K562 (cell line): ENCODE data around the gene EPHA2. TPM values are rescaled to one million over a fixed set of nuclear protein-coding genes. Genes with fewer than 3 reads are reported as not detected.

Experiments used
- CBX3 ChIP-seq, 2 experiments: IDR thresholded peaks; 1 replicate in 1 of 2; 2 replicates in 1 of 2; pipeline ENCODE4 v1.6.1; 2012; ENCODE audit warnings: inconsistent platforms in 2 of 2, low read length in 2 of 2, borderline replicate concordance in 1 of 2, control low read depth in 1 of 2
- CBX5 ChIP-seq: IDR thresholded peaks from 2 replicates; pipeline ENCODE4 v1.6.1; 2014; ENCODE audit warnings: low read depth, borderline replicate concordance
- CTCF ChIP-seq, 3 experiments: IDR thresholded peaks in 2 of 3; conservative IDR thresholded peaks in 1 of 3; 2 replicates each; pipeline ENCODE4 v1.5.1; 2011 to 2012; ENCODE audit warnings: low read length in 3 of 3, mild to moderate bottlenecking in 3 of 3, control low read depth in 2 of 3, improper control_type of control experiment in 1 of 3, inconsistent platforms in 1 of 3, low read depth in 1 of 3, mixed read lengths in 1 of 3, moderate library complexity in 1 of 3; ENCODE audit not compliant: insufficient read depth in 2 of 3
- CXXC5 ChIP-seq: fragments of 250-450 bp; sonication (Bioruptor Pico); IDR thresholded peaks from 2 replicates; pipeline ENCODE4 v1.8.0; 2022; ENCODE audit warnings: inconsistent platforms, mild to moderate bottlenecking, moderate library complexity
- FOXA1 ChIP-seq: fragments of 450-650 bp; IDR thresholded peaks from 2 replicates; pipeline ENCODE4 v1.6.1; 2016; ENCODE audit warnings: mild to moderate bottlenecking, borderline replicate concordance
- HDAC2 ChIP-seq: fragments of 450-650 bp; IDR thresholded peaks from 2 replicates; pipeline ENCODE4 v1.6.1; 2016; ENCODE audit warnings: mild to moderate bottlenecking
- KAT8 ChIP-seq: fragments of 450-650 bp; IDR thresholded peaks from 2 replicates; pipeline ENCODE4 v1.6.1; 2016; ENCODE audit warnings: low read depth, mild to moderate bottlenecking
- KDM1A ChIP-seq, 2 experiments: fragments of 450-650 bp; IDR thresholded peaks; 2 replicates each; pipeline ENCODE4 v1.6.1; 2016; ENCODE audit warnings: mild to moderate bottlenecking in 2 of 2
- NR2C1 ChIP-seq, 2 experiments: fragments of 450-650 bp; IDR thresholded peaks; 2 replicates each; pipeline ENCODE4 v1.6.1; 2017; ENCODE audit warnings: mild to moderate bottlenecking in 2 of 2, antibody characterized with exemption in 1 of 2, inconsistent platforms in 1 of 2, missing compliant biosample characterization in 1 of 2, missing genetic modification characterization in 1 of 2
- OTX1 ChIP-seq: fragments of 450-650 bp; formaldehyde crosslinking; IDR thresholded peaks from 2 replicates; pipeline ENCODE4 v1.4.0; 2022; ENCODE audit warnings: mild to moderate bottlenecking
- RBBP5 ChIP-seq: fragments of 200-600 bp; sonication (generic); IDR thresholded peaks from 2 replicates; pipeline ENCODE4 v1.6.1; 2012; ENCODE audit warnings: borderline replicate concordance, mild to moderate bottlenecking, low read length, control low read depth, inconsistent platforms; ENCODE audit not compliant: insufficient read depth, poor library complexity, severe bottlenecking
- RFX7 ChIP-seq: fragments of 250-450 bp; sonication (Bioruptor Pico); IDR thresholded peaks from 2 replicates; pipeline ENCODE4 v1.5.1; 2021; ENCODE audit warnings: mild to moderate bottlenecking
- RNF219 ChIP-seq: fragments of 250-450 bp; sonication (Bioruptor Pico); IDR thresholded peaks from 2 replicates; pipeline ENCODE4 v1.5.0; 2022; ENCODE audit warnings: mild to moderate bottlenecking
- SMAD4 ChIP-seq: fragments of 250-450 bp; sonication (Bioruptor Pico); conservative IDR thresholded peaks from 2 replicates; pipeline ENCODE4 v1.8.0; 2021; ENCODE audit warnings: inconsistent platforms, mild to moderate bottlenecking, moderate library complexity
- SNIP1 ChIP-seq: fragments of 450-650 bp; IDR thresholded peaks from 2 replicates; pipeline ENCODE4 v1.7.1; 2017; ENCODE audit warnings: low read depth, mild to moderate bottlenecking
- SP2 ChIP-seq: IDR thresholded peaks from 2 replicates; pipeline ENCODE4 v1.6.1; 2011; ENCODE audit warnings: mild to moderate bottlenecking, low read depth, low read length, moderate library complexity; ENCODE audit not compliant: poor library complexity, severe bottlenecking; ENCODE audit errors: extremely low read depth
- TAF7 ChIP-seq: fragments of 450-650 bp; IDR thresholded peaks from 2 replicates; pipeline ENCODE4 v1.6.1; 2016; ENCODE audit warnings: missing genetic modification characterization, missing compliant biosample characterization
- ZNF41 ChIP-seq: fragments of 250-450 bp; sonication (Bioruptor Pico); conservative IDR thresholded peaks from 2 replicates; pipeline ENCODE4 v1.4.0; 2020; ENCODE audit warnings: mild to moderate bottlenecking
- ZNF561 ChIP-seq: fragments of 450-650 bp; formaldehyde crosslinking; conservative IDR thresholded peaks from 2 replicates; pipeline ENCODE4 v1.4.0; 2020; ENCODE audit warnings: mild to moderate bottlenecking, moderate library complexity
- ZNF740 ChIP-seq, 3 experiments: fragments of 200-800 bp in 1 of 3; sonication (Bioruptor generic) in 1 of 3; sonication (generic) in 1 of 3; formaldehyde crosslinking in 1 of 3; IDR thresholded peaks; 2 replicates each; pipeline versions ENCODE4 v1.6.1 to v1.8.0; 2016 to 2022; ENCODE audit warnings: mild to moderate bottlenecking in 2 of 3, missing compliant biosample characterization in 2 of 3, missing genetic modification characterization in 2 of 3, missing genetic modification reagents in 1 of 3
- polyA plus RNA-seq, 8 experiments: library from polyadenylated mRNA; depleted of rRNA in 4 of 8; stranded (reverse) in 5 of 8; unstranded in 3 of 8; fragments of >200 nt; fragmentation: Nextera tagmentation in 2 of 8; fragmentation: Illumina TruSeq in 1 of 8; extraction: Ambion mirVana in 2 of 8; extraction: Trizol in 1 of 8; gene quantifications; 2 replicates each; pipeline versions ENCODE4 v1.2.1 to v1.2.3, GENCODE V29; 2011 to 2014; ENCODE audit warnings: inconsistent platforms in 1 of 8, missing spikeins in 1 of 8
- total RNA-seq, 7 experiments: library from RNA; depleted of rRNA in 6 of 7; stranded (reverse); fragments of >200 nt in 6 of 7; fragmentation: Illumina TruSeq in 2 of 7; extraction: Trizol in 2 of 7; gene quantifications; 2 replicates each; pipeline versions ENCODE4 v1.2.1 to v1.2.3, GENCODE V29; 2011 to 2021; ENCODE audit warnings: low replicate concordance in 1 of 7
- TF ChIP-seq, protein P1 (sequence below): sonication (generic); formaldehyde crosslinking; IDR thresholded peaks from 2 replicates; pipeline ENCODE4 v1.8.0; 2022; ENCODE audit warnings: missing genetic modification reagents, mild to moderate bottlenecking, borderline replicate concordance

EPHA2 gene
- total and polyA plus RNA-seq, 9 of the 15 experiments (the other 6 are each of a cell fraction or from before 2014, with no cell fraction given) = 0.04 to 0.40 (median 0.07) TPM; not detected in 4

GRCh38 chr1:16164213-16165072, 8.6 kb upstream of the EPHA2 start (continued):
- TF ChIP-seq RNF219 (CRISPR knock-in tag) = no peak
- no peak for TF ChIP-seq RBBP5
- TF ChIP-seq SMAD4 = peak; percentile 59; the same call in 1 of the 2 replicates
- TF ChIP-seq KAT8 = no peak
- TF ChIP-seq SP2 = no peak
- no peak for TF ChIP-seq TAF7
- TF ChIP-seq NR2C1 (IDR thresholded peaks at IDR 0.05) = no peak
- TF ChIP-seq NR2C1 (tag; IDR thresholded peaks at IDR 0.05) = no peak
- peak in 1 of 2 experiments; percentile 39; a peak in 1 of 3 replicates for TF ChIP-seq CBX3 (IDR thresholded peaks at IDR 0.05; ENCODE audit: borderline replicate concordance in 1 of 2, low read length in 2 of 2)
- no peak for TF ChIP-seq CBX5
- TF ChIP-seq KDM1A (IDR thresholded peaks at IDR 0.05) = peak in 1 of 2 experiments; percentile 56; a peak in 2 of 4 replicates
- TF ChIP-seq RFX7 = no peak
- TF ChIP-seq ZNF561 (CRISPR knock-in tag) = no peak
- TF ChIP-seq OTX1 = no peak
- peak; percentile 42; the same call in 1 of the 2 replicates for TF ChIP-seq HDAC2
- TF ChIP-seq SNIP1 = no peak
- TF ChIP-seq ZNF41 (CRISPR knock-in tag) = no peak
- no peak; the same call in 1 of the 2 replicates for TF ChIP-seq CXXC5 (CRISPR knock-in tag)
- no peak for TF ChIP-seq CTCF (IDR thresholded peaks at IDR 0.05 in 2 of 3, conservative IDR thresholded peaks at IDR 0.05 in 1 of 3; ENCODE audit: insufficient read depth in 2 of 3, low read depth in 1 of 3, low read length in 3 of 3)
- TF ChIP-seq ZNF740 (CRISPR knock-in tag; IDR thresholded peaks at IDR 0.05) = no peak
- no peak for TF ChIP-seq ZNF740 (tag; IDR thresholded peaks at IDR 0.05)
- no peak for TF ChIP-seq FOXA1
- TF ChIP-seq, protein P1, sequence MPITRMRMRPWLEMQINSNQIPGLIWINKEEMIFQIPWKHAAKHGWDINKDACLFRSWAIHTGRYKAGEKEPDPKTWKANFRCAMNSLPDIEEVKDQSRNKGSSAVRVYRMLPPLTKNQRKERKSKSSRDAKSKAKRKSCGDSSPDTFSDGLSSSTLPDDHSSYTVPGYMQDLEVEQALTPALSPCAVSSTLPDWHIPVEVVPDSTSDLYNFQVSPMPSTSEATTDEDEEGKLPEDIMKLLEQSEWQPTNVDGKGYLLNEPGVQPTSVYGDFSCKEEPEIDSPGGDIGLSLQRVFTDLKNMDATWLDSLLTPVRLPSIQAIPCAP (CRISPR knock-in tag) = no peak
